Stomach smooth muscle (tissue), 2 donors: ENCODE measurements around the gene PRDX4.

Source experiments
- H3K27ac ChIP-seq: one replicate; pipeline ENCODE4 v1.7.0; 2013; ENCODE audit warnings: mild to moderate bottlenecking, low read length, inconsistent platforms
- H3K27me3 ChIP-seq, 2 donors: one replicate each; pipeline ENCODE4 v1.7.0; 2013; ENCODE audit warnings: low read length in 2 of 2; ENCODE audit not compliant: insufficient read depth in 2 of 2, control insufficient read depth in 1 of 2
- H3K36me3 ChIP-seq, 2 donors: one replicate each; pipeline ENCODE4 v1.7.0; 2013; ENCODE audit warnings: low read length in 2 of 2; ENCODE audit not compliant: control insufficient read depth in 2 of 2, insufficient read depth in 2 of 2
- H3K4me1 ChIP-seq: one replicate; pipeline ENCODE4 v1.7.0; 2013; ENCODE audit warnings: low read length; ENCODE audit not compliant: control insufficient read depth, insufficient read depth
- H3K4me3 ChIP-seq, 2 donors: one replicate each; pipeline ENCODE4 v1.7.0; 2013; ENCODE audit warnings: low read length in 2 of 2
- H3K9ac ChIP-seq, 2 donors: one replicate each; pipeline ENCODE4 v1.7.0; 2013; ENCODE audit warnings: low read length in 2 of 2, mild to moderate bottlenecking in 1 of 2
- H3K9me3 ChIP-seq, 2 donors: one replicate each; pipeline ENCODE4 v1.7.0; 2013; ENCODE audit warnings: low read length in 2 of 2; ENCODE audit not compliant: control insufficient read depth in 2 of 2
- donor health status: healthy.
- donor health status: Pancreatic carcinoma.

Gene PRDX4

DNA sequence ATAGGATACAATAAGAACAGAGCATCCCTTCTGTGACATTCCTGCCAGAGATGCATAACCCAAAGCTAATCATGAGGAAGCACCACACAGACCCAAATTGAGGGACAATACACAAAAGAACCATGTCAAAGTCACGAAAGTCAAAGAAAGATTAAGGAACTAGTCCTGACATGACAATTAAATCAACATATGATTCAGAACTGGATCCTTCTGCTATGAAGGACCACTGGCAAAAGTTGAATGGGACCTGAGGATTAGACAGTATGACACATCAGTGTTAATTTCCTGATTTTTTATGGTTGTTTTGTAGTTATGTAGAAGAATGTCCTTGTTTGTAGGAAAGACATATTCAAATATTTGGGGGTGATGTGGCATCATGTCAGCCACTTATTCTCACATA lies 61.9 kb downstream of the PRDX4 start:
- peaks cover 5 to 9% of the 10 kb centered on the region in 2 donors for H3K36me3 ChIP-seq
- H3K4me3 ChIP-seq = no peak overlapping the region
- no peaks in the 10 kb centered on the region for H3K4me1 ChIP-seq
- no peak overlapping the region for H3K9ac ChIP-seq
- peaks cover 0 to 2% of the 10 kb centered on the region in 2 donors for H3K27me3 ChIP-seq
- H3K27ac ChIP-seq = no peak overlapping the region
- no peaks in the 10 kb centered on the region for H3K9me3 ChIP-seq

DNA sequence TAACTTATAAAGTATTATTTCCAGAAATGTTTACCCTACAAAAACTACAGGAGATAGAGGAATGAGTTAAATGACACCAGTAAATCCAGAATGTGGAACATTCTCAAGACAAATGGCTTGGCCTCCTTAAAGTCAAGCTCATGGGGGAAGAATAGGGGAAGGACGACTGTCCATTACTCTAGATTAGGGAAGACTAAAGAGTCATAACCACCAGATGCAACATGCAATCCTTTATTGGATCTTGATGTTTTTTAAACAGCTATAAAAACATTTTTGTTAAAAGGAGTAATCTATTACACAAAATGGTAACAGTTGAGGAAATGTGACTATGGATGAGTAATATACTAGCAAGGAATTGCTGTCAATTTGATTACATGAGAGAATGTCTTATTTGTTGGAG lies 64.7 kb downstream of the PRDX4 start:
- no peak overlapping the region for H3K27ac ChIP-seq
- no peak overlapping the region for H3K9ac ChIP-seq

DNA sequence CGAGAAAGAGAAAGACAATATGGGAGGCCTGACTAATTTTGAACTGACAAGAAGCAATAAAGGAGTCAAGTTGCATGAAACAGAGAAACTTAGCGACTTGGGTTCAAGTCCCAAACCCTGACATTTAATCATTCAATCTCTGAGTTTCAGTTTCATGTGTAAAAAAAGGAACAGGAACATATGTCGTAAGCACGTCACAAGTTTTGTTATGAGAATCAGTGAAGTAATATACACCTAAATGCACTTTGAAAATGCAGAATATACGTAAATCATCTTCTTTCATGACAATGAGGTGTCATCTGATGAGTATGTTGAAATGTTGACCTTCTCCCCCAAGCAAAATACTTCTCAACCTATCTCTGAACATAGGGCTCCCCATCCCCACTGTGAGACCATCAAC lies 65.4 kb downstream of the PRDX4 start:
- Histone ChIP-seq H3K36me3 (peaks cover 5 to 7% of the 10 kb centered on the region in 2 donors), H3K4me3 (no peak overlapping the region), H3K27ac (no peak overlapping the region), H3K27me3 (peaks cover 0 to 2% of the 10 kb centered on the region in 2 donors), H3K9ac (no peak overlapping the region), H3K4me1 (no peaks in the 10 kb centered on the region), H3K9me3 (no peaks in the 10 kb centered on the region)

More for the DNA sequence above, 64.7 kb downstream of the PRDX4 start:
- no peaks in the 10 kb centered on the region for H3K4me1 ChIP-seq
- H3K9me3 ChIP-seq = no peaks in the 10 kb centered on the region
- no peak overlapping the region for H3K4me3 ChIP-seq
- peaks cover 0 to 2% of the 10 kb centered on the region in 2 donors for H3K27me3 ChIP-seq
- H3K36me3 ChIP-seq = peaks cover 5 to 7% of the 10 kb centered on the region in 2 donors
